Loucy (cell line): ENCODE data around the gene UNC45A.

Experiments used
- EZH2phosphoT487 ChIP-seq: fragments of 200-600 bp; IDR thresholded peaks from 2 replicates; pipeline ENCODE4 v1.6.1; 2018; ENCODE audit warnings: antibody characterized with exemption, mild to moderate bottlenecking, moderate library complexity, borderline replicate concordance
- TF ChIP-seq, protein P1 (sequence below): fragments of 200-600 bp; sonication (generic); conservative IDR thresholded peaks from 2 replicates; pipeline ENCODE4 v1.5.1; 2014; ENCODE audit warnings: mild to moderate bottlenecking, antibody characterized with exemption, low read length

DNA sequence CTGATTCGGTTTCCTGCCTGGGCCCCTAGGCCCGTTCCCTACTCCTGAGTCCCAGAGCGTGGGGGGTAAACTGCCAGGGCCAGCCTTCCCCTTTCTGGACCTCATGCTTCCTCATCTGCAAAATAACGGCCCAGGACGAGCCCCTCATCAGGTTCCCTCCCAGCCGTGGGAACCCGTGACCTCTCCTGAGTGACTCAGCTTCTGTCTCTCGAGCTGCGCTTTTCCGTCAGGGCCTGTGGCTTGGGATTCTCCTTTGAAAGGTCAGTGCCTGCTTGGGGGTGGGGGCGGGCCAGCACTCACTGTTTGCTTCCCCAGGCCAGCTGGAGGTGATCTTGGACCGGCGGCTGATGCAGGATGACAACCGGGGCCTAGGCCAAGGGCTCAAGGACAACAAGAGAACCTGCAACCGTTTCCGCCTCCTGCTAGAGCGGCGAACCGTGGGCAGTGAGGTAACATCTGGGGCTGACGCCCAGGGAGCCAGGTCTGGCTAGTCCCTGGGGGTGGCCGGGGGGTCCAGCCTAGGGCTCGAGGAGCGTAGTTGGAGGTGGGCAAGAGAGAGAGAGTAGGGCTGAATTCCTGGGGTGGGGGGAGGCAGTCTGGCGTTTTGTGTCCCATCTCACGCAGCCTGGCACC is 19.2 kb upstream of the UNC45A start:
- TF ChIP-seq, protein P1, sequence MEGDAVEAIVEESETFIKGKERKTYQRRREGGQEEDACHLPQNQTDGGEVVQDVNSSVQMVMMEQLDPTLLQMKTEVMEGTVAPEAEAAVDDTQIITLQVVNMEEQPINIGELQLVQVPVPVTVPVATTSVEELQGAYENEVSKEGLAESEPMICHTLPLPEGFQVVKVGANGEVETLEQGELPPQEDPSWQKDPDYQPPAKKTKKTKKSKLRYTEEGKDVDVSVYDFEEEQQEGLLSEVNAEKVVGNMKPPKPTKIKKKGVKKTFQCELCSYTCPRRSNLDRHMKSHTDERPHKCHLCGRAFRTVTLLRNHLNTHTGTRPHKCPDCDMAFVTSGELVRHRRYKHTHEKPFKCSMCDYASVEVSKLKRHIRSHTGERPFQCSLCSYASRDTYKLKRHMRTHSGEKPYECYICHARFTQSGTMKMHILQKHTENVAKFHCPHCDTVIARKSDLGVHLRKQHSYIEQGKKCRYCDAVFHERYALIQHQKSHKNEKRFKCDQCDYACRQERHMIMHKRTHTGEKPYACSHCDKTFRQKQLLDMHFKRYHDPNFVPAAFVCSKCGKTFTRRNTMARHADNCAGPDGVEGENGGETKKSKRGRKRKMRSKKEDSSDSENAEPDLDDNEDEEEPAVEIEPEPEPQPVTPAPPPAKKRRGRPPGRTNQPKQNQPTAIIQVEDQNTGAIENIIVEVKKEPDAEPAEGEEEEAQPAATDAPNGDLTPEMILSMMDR = no peak
- TF ChIP-seq EZH2phosphoT487 = no peak
